ENCODE results near the gene KAT6B. TPM values are rescaled to one million over a fixed set of nuclear protein-coding genes. Genes with fewer than 3 reads are reported as not detected.

Gene KAT6B
- total and polyA plus RNA-seq, 2 of the 8 experiments (the other 6 are each of a cell fraction or from before 2014, with no cell fraction given) = 7.3 to 30.8 TPM

DNA sequence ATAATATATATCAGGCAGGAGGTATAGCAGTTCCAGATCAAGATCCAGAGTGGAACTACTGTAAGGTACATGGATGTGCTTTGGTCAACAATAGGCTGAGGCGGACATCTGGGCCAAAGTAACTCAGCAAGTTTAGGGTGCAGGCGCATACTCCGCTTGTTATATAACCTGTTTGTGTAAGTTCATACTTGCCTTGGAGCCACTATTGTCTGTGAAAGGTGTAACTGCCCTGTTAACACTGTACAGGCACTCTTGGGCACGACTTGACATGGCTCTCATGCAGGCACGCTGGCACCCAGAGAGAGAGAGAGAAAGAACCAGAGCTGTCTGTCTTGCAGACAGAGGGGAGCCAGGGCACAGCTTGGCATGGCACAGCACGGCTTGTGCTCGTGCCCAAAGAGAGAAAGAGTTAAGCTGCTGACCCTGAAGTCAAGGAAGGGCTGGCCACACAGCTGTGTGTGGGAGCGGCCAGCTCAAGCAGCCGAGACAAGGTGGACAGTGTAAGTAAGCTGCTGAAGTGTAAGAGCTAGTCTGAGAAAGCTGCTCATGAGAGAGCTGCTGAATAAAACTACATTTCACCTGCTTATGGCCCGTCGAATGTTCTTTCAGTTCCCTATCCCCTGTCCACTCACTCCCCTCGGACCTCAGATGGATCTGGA lies 47.8 kb upstream of the KAT6B start:
- Histone ChIP-seq H4K91ac (replicated peaks; ENCODE audit: insufficient read length, low read length) (no peak overlapping the region), H4K20me1 (replicated peaks in 1 of 2; ENCODE audit: control insufficient read depth in 1 of 2, insufficient read depth in 2 of 2, low read length in 2 of 2) (no peaks in the 10 kb centered on the region), H3K9ac (replicated peaks in 1 of 4; ENCODE audit: extremely low read depth in 1 of 4, low read depth in 3 of 4, low read length in 3 of 4) (no peak overlapping the region), H3K18ac (ENCODE audit: extremely low read depth, low read length) (no peak overlapping the region), H3K4me1 (replicated peaks in 1 of 4; ENCODE audit: control insufficient read depth in 3 of 4, insufficient read depth in 4 of 4, low read length in 3 of 4) (no peaks in the 10 kb centered on the region; a peak in 1 of 7 replicates), H3K36me3 (ENCODE audit: control insufficient read depth in 2 of 4, insufficient read depth in 4 of 4, low read length in 3 of 4) (no peaks in the 10 kb centered on the region), H3K23ac (ENCODE audit: insufficient read length) (no peak overlapping the region), H3K79me2 (ENCODE audit: control insufficient read depth in 1 of 2, insufficient read depth in 2 of 2, low read length in 2 of 2) (no peaks in the 10 kb centered on the region), H3K4ac (replicated peaks; ENCODE audit: insufficient read length, low read depth, low read length) (no peak overlapping the region), H3K23me2 (ENCODE audit: low read depth, low read length) (no peaks in the 10 kb centered on the region), H3K14ac (ENCODE audit: insufficient read length) (no peak overlapping the region), H2AK5ac (ENCODE audit: low read depth, low read length) (no peak overlapping the region), H3K9me3 (ENCODE audit: insufficient read depth in 2 of 2, low read depth in 1 of 2, low read length in 1 of 2) (peaks cover 9 to 21% of the 10 kb centered on the region in 2 experiments), H3K27ac (ENCODE audit: low read depth, low read length) (no peak overlapping the region), H2BK15ac (ENCODE audit: low read length) (no peak overlapping the region), H3K27me3 (replicated peaks in 1 of 4; ENCODE audit: control insufficient read depth in 3 of 4, extremely low read depth in 1 of 4, insufficient read depth in 3 of 4, low read length in 3 of 4) (no peaks in the 10 kb centered on the region), H2AFZ (ENCODE audit: low read length) (no peak overlapping the region), H2BK5ac (ENCODE audit: low read depth, low read length) (no peak overlapping the region), H2BK120ac (replicated peaks; ENCODE audit: low read depth, low read length) (no peak overlapping the region), H2BK20ac (ENCODE audit: low read length) (no peak overlapping the region), H4K5ac (ENCODE audit: insufficient read length, low read depth, low read length) (no peak overlapping the region), H3K4me3 (ENCODE audit: extremely low read depth in 1 of 4, insufficient read depth in 2 of 4, low read depth in 3 of 4, low read length in 4 of 4) (no peak overlapping the region), H2BK12ac (ENCODE audit: low read depth, low read length) (no peak overlapping the region), H4K8ac (ENCODE audit: extremely low read depth, insufficient read depth, low read length) (no peak overlapping the region), H3K79me1 (ENCODE audit: low read depth, low read length) (no peaks in the 10 kb centered on the region), H3K4me2 (ENCODE audit: insufficient read depth in 1 of 2, low read depth in 2 of 2, low read length in 2 of 2) (no peak overlapping the region), H3K56ac (replicated peaks; ENCODE audit: insufficient read length, low read depth, low read length) (no peak overlapping the region)
- no peak for TF ChIP-seq E2F6 (IDR thresholded peaks at IDR 0.05)
- no peak for TF ChIP-seq EP300 (IDR thresholded peaks at IDR 0.05; ENCODE audit: borderline replicate concordance in 1 of 2, low read depth in 2 of 2, low read length in 2 of 2)
- TF ChIP-seq NANOG (IDR thresholded peaks at IDR 0.05; ENCODE audit: insufficient read depth, low read depth, low read length, poor library complexity, severe bottlenecking) = no peak
- TF ChIP-seq TEAD4 (IDR thresholded peaks at IDR 0.05; ENCODE audit: low read depth, low read length) = no peak
- TF ChIP-seq SIX5 (IDR thresholded peaks at IDR 0.05; ENCODE audit: low read depth, low read length) = no peak
- TF ChIP-seq CEBPB (IDR thresholded peaks at IDR 0.05; ENCODE audit: low read depth, low read length) = no peak
- TF ChIP-seq SP1 (IDR thresholded peaks at IDR 0.05; ENCODE audit: low read depth, low read length) = no peak
- TF ChIP-seq TAF1 (IDR thresholded peaks at IDR 0.05; ENCODE audit: low read depth, low read length) = no peak
- TF ChIP-seq BACH1 (IDR thresholded peaks at IDR 0.05; ENCODE audit: low read length) = no peak
- no peak for TF ChIP-seq GTF2F1 (IDR thresholded peaks at IDR 0.05; ENCODE audit: borderline replicate concordance, low read depth, low read length)
- no peak for TF ChIP-seq BCL11A (IDR thresholded peaks at IDR 0.05; ENCODE audit: low read depth in 2 of 2, low read length in 2 of 2)
- ChIA-PET POLR2A (ENCODE audit: partially characterized antibody) (interaction anchor here (1.4 kb wide), 1 partner anchor 47 kb away, joined by 4 read pairs; no protein-coding TSS in a partner anchor), CTCF (ENCODE audit: partially characterized antibody) (no interaction called here)
- WGBS, 2 experiments (ENCODE audit: extremely low coverage in 1 of 2, insufficient coverage in 1 of 2, insufficient read length in 1 of 2, insufficient replicate concordance in 2 of 2, low coverage in 1 of 2, low lambda C conversion rate in 2 of 2, missing lambda C conversion rate in 1 of 2) = 90% methylated on average over 12 of the region's 12 CpGs; no CpG with 5 or more reads in 1 of the 2 experiments
- DNase-seq (ENCODE audit: low read depth in 1 of 2, low spot score in 2 of 2) = no peak
- no peak for FAIRE-seq

All from H1 (cell line).